Measurements from ENCODE around the gene GEMIN7.
A peak's percentile ranks its signal among the peaks of the same experiment; 100 is the strongest.

GEMIN7 gene

GRCh38 chr19:45079063-45079910 lies at the start of gene GEMIN7:
Gene GEMIN7, plus strand, starts transcription at chr19:45079260. Its CDS starts 10,855 bp downstream, at chr19:45090115.
- DNase-seq (ENCODE audit: low spot score) = peak; percentile 88

- no peak for DNase-seq (ENCODE audit: low spot score)
These were observed 48.2 kb upstream of the GEMIN7 start for GRCh38 chr19:45030825-45031224.

- no peak for DNase-seq (ENCODE audit: low spot score)
These were observed 46.6 kb upstream of the GEMIN7 start for GRCh38 chr19:45032421-45032820.

- DNase-seq (ENCODE audit: low spot score) = no peak
These were observed 43.3 kb upstream of the GEMIN7 start for GRCh38 chr19:45035755-45036154.

- DNase-seq (ENCODE audit: low spot score) = no peak
These were observed 41.5 kb upstream of the GEMIN7 start for GRCh38 chr19:45037393-45038169.

GRCh38 chr19:45038931-45039893 lies 39.8 kb upstream of the GEMIN7 start, which contains the start of gene CLASRP:
Gene CLASRP, plus strand, starts transcription at chr19:45039045. Its CDS starts 1,168 bp downstream, at chr19:45040213.
- DNase-seq (ENCODE audit: low spot score) = peak; percentile 93

GRCh38 chr19:45040059-45040771 lies 38.8 kb upstream of the GEMIN7 start:
- no peak for DNase-seq (ENCODE audit: low spot score)

- no peak for DNase-seq (ENCODE audit: low spot score)
These were observed 37.9 kb upstream of the GEMIN7 start for GRCh38 chr19:45041125-45041524.

- no peak for DNase-seq (ENCODE audit: low spot score)
These were observed 33.2 kb upstream of the GEMIN7 start for GRCh38 chr19:45045671-45046353.

- no peak for DNase-seq (ENCODE audit: low spot score)
These were observed 32.7 kb upstream of the GEMIN7 start for GRCh38 chr19:45046355-45046754.

- no peak for DNase-seq (ENCODE audit: low spot score)
These were observed 31.8 kb upstream of the GEMIN7 start for GRCh38 chr19:45047188-45047797.

- DNase-seq (ENCODE audit: low spot score) = no peak
These were observed 29.9 kb upstream of the GEMIN7 start for GRCh38 chr19:45049073-45049736.

- no peak for DNase-seq (ENCODE audit: low spot score)
These were observed 29.0 kb upstream of the GEMIN7 start for GRCh38 chr19:45050036-45050435.

GRCh38 chr19:45051929-45052579 lies 27.0 kb upstream of the GEMIN7 start:
- DNase-seq (ENCODE audit: low spot score) = no peak

- no peak for DNase-seq (ENCODE audit: low spot score)
These were observed 22.2 kb upstream of the GEMIN7 start for GRCh38 chr19:45056831-45057230.

- no peak for DNase-seq (ENCODE audit: low spot score)
These were observed 21.6 kb upstream of the GEMIN7 start for GRCh38 chr19:45057444-45057843.

- DNase-seq (ENCODE audit: low spot score) = no peak
These were observed 20.4 kb upstream of the GEMIN7 start for GRCh38 chr19:45058622-45059159.

- DNase-seq (ENCODE audit: low spot score) = no peak
These were observed 19.6 kb upstream of the GEMIN7 start for GRCh38 chr19:45059258-45059965.

All from left forelimb (tissue), 1 donor.